ENCODE results near the gene IFT81. TPM values are rescaled to one million over a fixed set of nuclear protein-coding genes. Genes with fewer than 3 reads are reported as not detected.
"Not testable (repeated sequence)": the region's sequence is repeated elsewhere in the genome, so short reads cannot be mapped to it uniquely, and the experiment has no call there.

The IFT81 gene
- 17.3 TPM for total RNA-seq

- DNase-seq (ENCODE audit: low spot score) = peak; percentile 96
Measured at GRCh38 chr12:110124269-110124995, at the start of gene IFT81. Gene IFT81, plus strand, starts transcription at chr12:110124357. Its CDS starts 3,024 bp downstream, at chr12:110127381.

- DNase-seq (ENCODE audit: low spot score) = no peak
Measured at GRCh38 chr12:110075880-110076279, 48.3 kb upstream of the IFT81 start.

GRCh38 chr12:110077800-110078199 is 46.4 kb upstream of the IFT81 start:
- DNase-seq (ENCODE audit: low spot score) = no peak

GRCh38 chr12:110079477-110080400 is 44.4 kb upstream of the IFT81 start:
- DNase-seq (ENCODE audit: low spot score) = peak; percentile 42

- DNase-seq (ENCODE audit: low spot score) = no peak
Measured at GRCh38 chr12:110080410-110080809, 43.7 kb upstream of the IFT81 start.

- no peak for DNase-seq (ENCODE audit: low spot score)
Measured at GRCh38 chr12:110084314-110085015, 39.7 kb upstream of the IFT81 start.

GRCh38 chr12:110088216-110088615 is 35.9 kb upstream of the IFT81 start:
- DNase-seq (ENCODE audit: low spot score) = not testable (repeated sequence)

- DNase-seq (ENCODE audit: low spot score) = no peak
Measured at GRCh38 chr12:110088936-110089335, 35.2 kb upstream of the IFT81 start.

GRCh38 chr12:110090266-110091135 is 33.7 kb upstream of the IFT81 start:
- DNase-seq (ENCODE audit: low spot score) = no peak

- DNase-seq (ENCODE audit: low spot score) = no peak
Measured at GRCh38 chr12:110091136-110091711, 32.9 kb upstream of the IFT81 start.

GRCh38 chr12:110093631-110094311 is 30.4 kb upstream of the IFT81 start:
- DNase-seq (ENCODE audit: low spot score) = no peak

- peak; percentile 78 for DNase-seq (ENCODE audit: low spot score)
Measured at GRCh38 chr12:110100315-110100970, 23.7 kb upstream of the IFT81 start.

GRCh38 chr12:110102255-110102654 is 21.9 kb upstream of the IFT81 start:
- no peak for DNase-seq (ENCODE audit: low spot score)

- DNase-seq (ENCODE audit: low spot score) = no peak
Measured at GRCh38 chr12:110104188-110105094, 19.7 kb upstream of the IFT81 start.

- DNase-seq (ENCODE audit: low spot score) = no peak
Measured at GRCh38 chr12:110105159-110105558, 19.0 kb upstream of the IFT81 start.

- DNase-seq (ENCODE audit: low spot score) = no peak
Measured at GRCh38 chr12:110105986-110106385, 18.2 kb upstream of the IFT81 start.

- no peak for DNase-seq (ENCODE audit: low spot score)
Measured at GRCh38 chr12:110107369-110108281, 16.5 kb upstream of the IFT81 start.

All from mucosa of gallbladder (tissue), 1 donor.